ENCODE data around the gene LARGE1.

LARGE1 gene

GRCh38 chr22:33539902-33540751 lies 380.1 kb downstream of the LARGE1 start:
- DNase-seq = no peak

GRCh38 chr22:33539202-33539901 lies 380.9 kb downstream of the LARGE1 start:
- DNase-seq = no peak

GRCh38 chr22:33538277-33538885 lies 381.9 kb downstream of the LARGE1 start:
- DNase-seq = no peak

GRCh38 chr22:33537059-33537458 lies 383.2 kb downstream of the LARGE1 start:
- no peak for DNase-seq

GRCh38 chr22:33535937-33536875 lies 384.1 kb downstream of the LARGE1 start:
- DNase-seq = no peak

- no peak for DNase-seq
Observed at GRCh38 chr22:33529424-33530113, 390.7 kb downstream of the LARGE1 start.

- DNase-seq = no peak
Observed at GRCh38 chr22:33528183-33528582, 392.1 kb downstream of the LARGE1 start.

GRCh38 chr22:33526434-33527107 lies 393.7 kb downstream of the LARGE1 start:
- no peak for DNase-seq

GRCh38 chr22:33524511-33525260 lies 395.6 kb downstream of the LARGE1 start:
- no peak for DNase-seq

GRCh38 chr22:33521879-33522665 lies 398.2 kb downstream of the LARGE1 start:
- DNase-seq = no peak

- DNase-seq = no peak
Observed at GRCh38 chr22:33520904-33521780, 399.1 kb downstream of the LARGE1 start.

GRCh38 chr22:33519974-33520903 lies 400.0 kb downstream of the LARGE1 start:
- no peak for DNase-seq

GRCh38 chr22:33519071-33519973 lies 401.0 kb downstream of the LARGE1 start:
- no peak for DNase-seq

GRCh38 chr22:33518405-33518804 lies 401.9 kb downstream of the LARGE1 start:
- no peak for DNase-seq

GRCh38 chr22:33515795-33516194 lies 404.5 kb downstream of the LARGE1 start:
- no peak for DNase-seq

All from activated CD4-positive, CD25-positive, alpha-beta regulatory T cell (primary cell).